GM23248 (cell line): ENCODE measurements around the gene OR9G1. TPM values are rescaled to one million over a fixed set of nuclear protein-coding genes. Genes with fewer than 3 reads are reported as not detected.

Experiments
- DNase-seq: peaks from one replicate; pipeline ENCODE4 v3.0.0-alpha.2; 2015
- H2AFZ ChIP-seq: fragments of 200-600 bp; sonication (generic); 2 replicates; pipeline ENCODE4 v1.6.1; 2016; ENCODE audit warnings: antibody characterized with exemption
- H3F3A ChIP-seq: fragments of 200-600 bp; sonication (generic); 2 replicates; pipeline ENCODE4 v1.6.1; 2016; ENCODE audit warnings: mild to moderate bottlenecking, antibody characterized with exemption, mixed run types; ENCODE audit not compliant: insufficient read depth
- H3K27ac ChIP-seq: fragments of 200-600 bp; sonication (generic); 2 replicates; pipeline ENCODE4 v1.5.1; 2016; ENCODE audit warnings: mild to moderate bottlenecking
- H3K27me3 ChIP-seq: fragments of 200-600 bp; sonication (generic); replicated peaks from 2 replicates; pipeline ENCODE4 v1.6.1; 2016; ENCODE audit warnings: mild to moderate bottlenecking; ENCODE audit not compliant: insufficient read depth
- H3K36me3 ChIP-seq: fragments of 200-600 bp; sonication (generic); 2 replicates; pipeline ENCODE4 v1.6.1; 2016; ENCODE audit warnings: low read depth, mild to moderate bottlenecking
- H3K4me1 ChIP-seq: fragments of 200-600 bp; sonication (generic); 2 replicates; pipeline ENCODE4 v1.6.1; 2016; ENCODE audit warnings: mild to moderate bottlenecking; ENCODE audit not compliant: insufficient read depth
- H3K4me2 ChIP-seq: fragments of 200-600 bp; sonication (generic); one replicate; pipeline ENCODE4 v1.6.1; 2016; ENCODE audit warnings: mild to moderate bottlenecking; ENCODE audit not compliant: unreplicated experiment
- H3K4me3 ChIP-seq: fragments of 200-600 bp; sonication (generic); 2 replicates; pipeline ENCODE4 v1.5.1; 2016; ENCODE audit warnings: mild to moderate bottlenecking
- H3K79me2 ChIP-seq: fragments of 200-600 bp; sonication (generic); 2 replicates; pipeline ENCODE4 v1.6.1; 2016; ENCODE audit warnings: mild to moderate bottlenecking; ENCODE audit not compliant: insufficient read depth
- H3K9ac ChIP-seq: fragments of 200-600 bp; sonication (generic); 2 replicates; pipeline ENCODE4 v1.6.1; 2016; ENCODE audit warnings: mild to moderate bottlenecking
- H3K9me2 ChIP-seq: fragments of 200-600 bp; sonication (generic); 2 replicates; pipeline ENCODE4 v1.6.1; 2016; ENCODE audit warnings: mixed run types, mild to moderate bottlenecking, moderate library complexity; ENCODE audit not compliant: insufficient read depth
- H3K9me3 ChIP-seq: fragments of 200-600 bp; sonication (generic); one replicate; pipeline ENCODE4 v1.6.1; 2017; ENCODE audit warnings: low read depth
- H4K20me1 ChIP-seq: fragments of 200-600 bp; sonication (generic); 2 replicates; pipeline ENCODE4 v1.6.0; 2016; ENCODE audit not compliant: insufficient read depth
- EZH2 ChIP-seq: fragments of 200-600 bp; sonication (generic); IDR thresholded peaks from 2 replicates; pipeline ENCODE4 v1.6.1; 2018; ENCODE audit warnings: antibody characterized with exemption, mild to moderate bottlenecking; ENCODE audit not compliant: insufficient read depth, poor library complexity, severe bottlenecking
- EZH2phosphoT487 ChIP-seq: fragments of 200-600 bp; sonication (generic); IDR thresholded peaks from 2 replicates; pipeline ENCODE4 v1.6.1; 2018; ENCODE audit warnings: antibody characterized with exemption, moderate library complexity, mild to moderate bottlenecking, low read depth; ENCODE audit not compliant: insufficient read depth
- WGBS, 2 experiments: methylation state at CpG; one replicate each; pipeline ENCODE4 v1.1.6; 2015 to 2017; ENCODE audit warnings: low lambda C conversion rate in 2 of 2, low coverage in 1 of 2; ENCODE audit errors: missing lambda C conversion rate in 2 of 2; 5-methylcytosine and 5-hydroxymethylcytosine counted together
- in situ Hi-C: fragments of 300-500 bp; cut with MboI; formaldehyde crosslinking; loops from 2 replicates; pipeline ENCODE4 v1.15.0; 2020
- microRNA-seq: library from miRNA; unstranded; fragments of <30 nt; microRNA quantifications from one replicate; pipeline ENCODE4, GENCODE V29; 2016; ENCODE audit warnings: borderline number of aligned reads
- polyA plus RNA-seq: library from polyadenylated mRNA; unstranded; fragments of >200 nt; fragmentation: Nextera tagmentation; extraction: Ambion mirVana; gene quantifications from 2 replicates; pipeline ENCODE4 v1.2.1, GENCODE V29; 2016
- small RNA-seq: library from RNA; depleted of rRNA; stranded (forward); fragments of <200 nt; gene quantifications from one replicate; pipeline ENCODE3, GENCODE V24; 2014; ENCODE audit warnings: low read depth, low replicate concordance
- total RNA-seq: library from RNA; depleted of rRNA; stranded (reverse); fragments of >200 nt; shearing (Covaris generic); gene quantifications from 2 replicates; pipeline ENCODE4 v1.2.3, GENCODE V29; 2014; rRNA removed

The OR9G1 gene
- total and polyA plus RNA-seq, 2 experiments from 2014 or later = not detected

DNA sequence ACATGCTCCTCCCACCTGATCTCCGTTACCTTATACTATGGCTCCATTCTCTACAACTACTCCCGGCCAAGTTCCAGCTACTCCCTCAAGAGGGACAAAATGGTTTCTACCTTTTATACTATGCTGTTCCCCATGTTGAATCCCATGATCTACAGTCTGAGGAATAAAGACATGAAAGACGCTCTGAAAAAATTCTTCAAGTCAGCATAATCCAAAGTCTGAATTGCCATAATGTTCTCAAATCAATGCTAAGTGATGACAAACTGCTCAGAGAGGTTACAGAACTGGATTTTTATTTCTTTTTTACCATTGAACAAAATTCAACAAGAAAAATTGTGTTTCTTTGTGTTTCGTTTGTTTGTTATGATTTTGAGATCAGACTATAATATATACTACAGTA, 42.0 kb downstream of the OR9G1 start:
- DNase-seq = no peak
- H3K4me2 ChIP-seq = no peak overlapping the region
- no peak overlapping the region for H3K4me3 ChIP-seq
- H2AFZ ChIP-seq = no peak overlapping the region
- TF ChIP-seq EZH2phosphoT487 (no peak), EZH2 (no peak)
- H3K79me2 ChIP-seq = no peaks in the 10 kb centered on the region
- WGBS, 2 experiments = 6 to 11% methylated on average over 4 of the region's 4 CpGs
- in situ Hi-C loops = no loop called here
- H3K9me3 ChIP-seq = no peaks in the 10 kb centered on the region
- H3F3A ChIP-seq = no peaks in the 10 kb centered on the region
- H3K9ac ChIP-seq = no peak overlapping the region
- H3K27me3 ChIP-seq = no peaks in the 10 kb centered on the region
- no peaks in the 10 kb centered on the region for H3K9me2 ChIP-seq
- no peaks in the 10 kb centered on the region for H3K36me3 ChIP-seq
- H3K27ac ChIP-seq = no peak overlapping the region
- no peaks in the 10 kb centered on the region for H4K20me1 ChIP-seq
- H3K4me1 ChIP-seq = no peaks in the 10 kb centered on the region

DNA sequence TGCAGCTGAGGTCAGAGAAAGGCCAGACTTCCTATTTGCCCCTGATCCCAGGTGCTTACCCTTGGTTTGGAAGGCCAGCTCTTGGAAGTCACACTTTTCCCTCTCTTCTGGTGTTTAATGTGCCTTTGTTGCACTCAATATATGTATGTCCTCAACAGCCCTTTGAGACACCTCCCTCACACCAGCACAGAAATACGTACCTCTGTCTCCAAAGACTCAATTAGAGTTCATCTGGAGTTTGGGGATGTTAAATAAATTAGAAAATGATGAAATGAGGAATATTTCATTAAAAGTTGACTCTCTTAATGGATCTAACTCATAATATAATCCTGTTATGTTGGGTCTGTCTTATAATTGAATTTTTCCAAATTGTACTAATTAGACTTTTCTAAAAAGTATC, 49.7 kb downstream of the OR9G1 start, which contains the start of gene OR9G4:
Gene OR9G4 (minus strand): TSS at position 101 of the 400 bp plus-strand sequence. CDS start 4,931 bp downstream, outside the sequence.
- TF ChIP-seq EZH2phosphoT487 (no peak), EZH2 (no peak)
- no peak within 1 kb of the TSS for H3K4me3 ChIP-seq
- H3K79me2 ChIP-seq = no peaks in the 10 kb centered on the region
- no peaks in the 10 kb centered on the region for H3K9me2 ChIP-seq
- H2AFZ ChIP-seq = no peak within 1 kb of the TSS
- no peaks in the 10 kb centered on the region for H3K4me1 ChIP-seq
- no peak within 1 kb of the TSS for H3K4me2 ChIP-seq
- in situ Hi-C loops = no loop called here
- no peaks in the 10 kb centered on the region for H3K36me3 ChIP-seq
- no peaks in the 10 kb centered on the region for H3F3A ChIP-seq
- H3K27me3 ChIP-seq = no peaks in the 10 kb centered on the region
- no peak within 1 kb of the TSS for H3K27ac ChIP-seq
- 0 to 6% methylated on average over 1 of the region's 1 CpG for WGBS, 2 experiments
- H3K9me3 ChIP-seq = no peaks in the 10 kb centered on the region
- DNase-seq = no peak
- no peaks in the 10 kb centered on the region for H4K20me1 ChIP-seq
- H3K9ac ChIP-seq = no peak within 1 kb of the TSS

DNA sequence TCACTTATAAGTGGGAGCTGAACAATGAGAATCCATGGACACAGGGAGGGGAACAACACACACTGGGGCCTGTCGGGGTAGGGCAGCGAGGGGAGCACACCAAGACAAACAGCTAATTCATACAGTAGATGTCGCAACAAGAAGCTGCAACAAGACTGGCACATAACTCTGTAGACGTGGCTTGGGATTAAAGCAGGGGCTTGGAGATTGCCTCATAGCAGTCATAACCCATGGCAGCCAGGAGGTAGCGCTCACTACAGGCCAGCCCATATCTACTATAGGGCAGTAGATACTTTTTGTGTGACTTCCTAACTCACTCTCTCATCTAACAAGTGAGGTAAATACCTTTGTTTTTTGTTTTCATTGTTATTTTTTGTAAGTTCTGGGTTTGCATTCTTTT, 51.3 kb downstream of the OR9G1 start:
- no peak for TF ChIP-seq EZH2
- TF ChIP-seq EZH2phosphoT487 = no peak

DNA sequence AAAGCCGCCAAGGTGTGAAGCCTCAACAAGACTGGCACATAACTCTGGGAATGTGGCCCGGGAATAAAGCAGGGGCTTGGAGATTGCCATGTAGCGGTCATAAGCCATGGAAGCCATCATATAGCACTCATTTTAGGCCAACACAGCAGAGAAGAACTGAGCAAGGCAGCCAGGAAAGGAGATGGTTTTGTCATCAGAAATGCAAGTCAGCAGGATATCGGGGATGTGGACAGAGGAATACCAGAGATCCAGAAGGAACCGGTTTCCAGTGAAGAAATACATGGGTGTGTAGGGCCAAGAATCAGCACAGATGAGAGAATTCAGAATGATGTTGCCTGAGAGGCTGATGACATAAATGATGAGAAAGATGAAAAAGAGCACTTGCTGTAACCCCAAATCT, 52.6 kb downstream of the OR9G1 start:
- in situ Hi-C loops = no loop called here
- H3K36me3 ChIP-seq = no peaks in the 10 kb centered on the region
- H3K4me2 ChIP-seq = no peak overlapping the region
- no peak overlapping the region for H2AFZ ChIP-seq
- no peaks in the 10 kb centered on the region for H3K27me3 ChIP-seq
- no peaks in the 10 kb centered on the region for H4K20me1 ChIP-seq
- DNase-seq = no peak
- no peaks in the 10 kb centered on the region for H3K9me2 ChIP-seq
- 18 to 22% methylated on average over 5 of the region's 5 CpGs for WGBS, 2 experiments
- TF ChIP-seq EZH2phosphoT487 (no peak), EZH2 (no peak)
- no peak overlapping the region for H3K9ac ChIP-seq
- no peaks in the 10 kb centered on the region for H3K79me2 ChIP-seq
- H3K9me3 ChIP-seq = no peaks in the 10 kb centered on the region
- no peaks in the 10 kb centered on the region for H3F3A ChIP-seq
- H3K27ac ChIP-seq = no peak overlapping the region
- no peak overlapping the region for H3K4me3 ChIP-seq
- H3K4me1 ChIP-seq = no peaks in the 10 kb centered on the region

More for the DNA sequence above, 51.3 kb downstream of the OR9G1 start:
- Histone ChIP-seq H3K9me3 (no peaks in the 10 kb centered on the region), H3K4me1 (no peaks in the 10 kb centered on the region), H3K27ac (no peak overlapping the region), H3K79me2 (no peaks in the 10 kb centered on the region), H3K27me3 (no peaks in the 10 kb centered on the region), H3K36me3 (no peaks in the 10 kb centered on the region), H3K9ac (no peak overlapping the region), H3K4me2 (no peak overlapping the region), H3F3A (no peaks in the 10 kb centered on the region), H4K20me1 (no peaks in the 10 kb centered on the region), H3K4me3 (no peak overlapping the region), H2AFZ (no peak overlapping the region), H3K9me2 (no peaks in the 10 kb centered on the region)
- DNase-seq = no peak
- 26 to 28% methylated on average over 5 of the region's 5 CpGs for WGBS, 2 experiments
- in situ Hi-C loops = no loop called here

Small RNA genes lying within 50 kb of the gene (microRNA-seq; reads per million reads assigned to microRNA genes)
- gene MIR6128 = not detected

Small RNA genes lying within 50 kb of the gene (small RNA-seq; reads per million reads assigned to genes)
- not detected for gene AP001803.1
- gene AP004245.1 = not detected
- not detected for gene MIR6128

Other genes with a start within 250 kb of the OR9G1 start
- gene OR5M3, start 225.7 kb upstream of the OR9G1 start, total RNA-seq = not detected in 2 replicates
- gene OR5M3, start 225.7 kb upstream of the OR9G1 start, polyA plus RNA-seq = not detected in 2 replicates
- gene OR5M8, start 207.7 kb upstream of the OR9G1 start, total RNA-seq = not detected in 2 replicates
- not detected in 2 replicates for gene OR5M8, start 207.7 kb upstream of the OR9G1 start, polyA plus RNA-seq
- gene OR5M11, start 155.8 kb upstream of the OR9G1 start, total RNA-seq = not detected in 2 replicates
- not detected in 2 replicates for gene OR5M11, start 155.8 kb upstream of the OR9G1 start, polyA plus RNA-seq
- gene OR5M10, start 121.4 kb upstream of the OR9G1 start, total RNA-seq = not detected in 2 replicates
- gene OR5M10, start 121.4 kb upstream of the OR9G1 start, polyA plus RNA-seq = not detected in 2 replicates
- not detected in 2 replicates for gene OR5M1, start 84.2 kb upstream of the OR9G1 start, total RNA-seq
- not detected in 2 replicates for gene OR5M1, start 84.2 kb upstream of the OR9G1 start, polyA plus RNA-seq
- gene OR5AP2, start 56.7 kb upstream of the OR9G1 start, total RNA-seq = not detected in 2 replicates
- gene OR5AP2, start 56.7 kb upstream of the OR9G1 start, polyA plus RNA-seq = not detected in 2 replicates
- not detected in 2 replicates for gene OR5AR1, start 35.4 kb upstream of the OR9G1 start, total RNA-seq
- gene OR5AR1, start 35.4 kb upstream of the OR9G1 start, polyA plus RNA-seq = not detected in 2 replicates
- gene OR9G4, start 49.6 kb downstream of the OR9G1 start, total RNA-seq = not detected in 2 replicates
- not detected in 2 replicates for gene OR9G4, start 49.6 kb downstream of the OR9G1 start, polyA plus RNA-seq